CD4-positive, alpha-beta T cell treated with Interleukin-6 at 100 ng/mL for 8 hours (primary cell): ENCODE measurements around the gene IDE.
"Not testable (repeated sequence)": the region's sequence is repeated elsewhere in the genome, so short reads cannot be mapped to it uniquely, and the experiment has no call there.

Experiments used
- DNase-seq: peaks from one replicate; pipeline ENCODE4 v3.0.0-alpha.2; 2020; ENCODE audit warnings: mixed read lengths, low spot score

Gene IDE

DNA sequence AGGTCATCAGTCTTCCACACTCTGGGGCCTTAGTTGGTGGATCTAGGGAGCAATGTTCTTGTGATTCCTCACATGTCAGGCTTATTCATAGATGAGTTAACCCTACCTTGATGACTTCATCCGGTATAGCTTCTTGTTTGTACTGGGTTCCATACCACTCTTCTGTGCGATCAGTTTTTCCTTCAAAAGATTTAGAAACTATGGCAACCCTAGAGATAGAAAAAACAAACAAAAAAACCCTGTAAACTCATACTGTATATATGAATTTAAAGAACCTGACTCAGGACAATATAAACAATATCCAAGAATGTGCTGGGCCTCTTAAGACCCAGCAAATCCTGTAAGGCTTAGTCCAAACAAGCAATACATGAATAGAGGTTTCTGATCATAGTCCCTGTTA, 83.5 kb downstream of the IDE start:
- no peak for DNase-seq

DNA sequence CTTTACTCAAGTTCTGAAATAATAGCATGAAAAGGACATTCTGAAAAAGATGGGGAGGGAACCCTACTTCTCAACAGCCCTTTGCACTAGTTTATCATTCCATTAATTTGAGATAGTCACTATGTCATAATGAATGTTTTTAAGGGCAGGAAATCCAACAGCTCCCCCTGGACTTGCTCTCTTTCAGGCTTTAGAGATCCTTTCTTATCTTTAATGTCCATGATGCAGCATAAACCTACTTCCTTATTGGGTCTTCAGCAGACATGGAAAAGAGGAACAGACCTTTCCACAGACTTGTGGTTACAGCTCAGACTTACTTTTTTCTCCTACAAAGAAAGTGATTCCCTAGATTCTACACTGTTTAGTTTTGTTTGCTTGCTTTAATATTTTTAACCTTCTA, 87.3 kb downstream of the IDE start:
- DNase-seq, result no peak

DNA sequence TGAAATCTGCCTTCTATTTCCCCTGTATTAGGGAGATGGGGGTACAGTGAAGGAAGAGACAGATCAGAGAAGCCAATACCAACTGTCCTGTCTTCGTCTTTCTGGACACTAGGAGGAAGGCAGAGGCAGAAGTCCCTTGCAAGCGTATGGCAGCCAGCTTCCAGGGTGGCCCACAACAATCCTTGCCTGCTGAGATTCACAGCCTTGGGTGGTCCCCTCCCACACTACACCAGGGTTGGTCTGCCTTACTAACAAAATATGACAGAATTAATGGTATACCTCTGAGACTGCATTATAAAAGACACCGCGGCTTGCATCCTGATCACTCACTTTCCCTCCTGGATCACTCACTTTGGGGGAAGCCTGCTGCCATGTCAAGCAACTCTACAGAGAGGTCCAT, 90.4 kb downstream of the IDE start:
- no peak for DNase-seq

DNA sequence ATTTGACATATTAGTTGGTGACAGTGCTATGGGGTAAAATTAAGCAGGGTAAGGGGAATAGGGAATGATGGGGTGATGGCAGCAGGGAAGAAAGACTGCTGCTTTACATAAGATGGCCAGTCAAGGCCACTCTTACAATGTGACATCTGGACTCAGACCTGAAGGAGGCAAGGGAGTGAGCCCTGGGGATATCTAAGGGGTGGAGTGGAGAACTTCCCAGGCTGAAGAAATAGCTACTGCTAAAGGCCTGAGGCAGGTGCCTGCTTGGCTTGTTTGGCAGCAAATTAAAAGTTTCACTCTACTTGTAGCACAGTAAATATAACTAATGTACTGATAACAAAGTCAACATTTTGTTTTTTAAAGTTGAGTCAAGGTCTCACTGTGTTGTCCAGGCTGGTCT, 93.5 kb downstream of the IDE start:
- DNase-seq, result no peak

DNA sequence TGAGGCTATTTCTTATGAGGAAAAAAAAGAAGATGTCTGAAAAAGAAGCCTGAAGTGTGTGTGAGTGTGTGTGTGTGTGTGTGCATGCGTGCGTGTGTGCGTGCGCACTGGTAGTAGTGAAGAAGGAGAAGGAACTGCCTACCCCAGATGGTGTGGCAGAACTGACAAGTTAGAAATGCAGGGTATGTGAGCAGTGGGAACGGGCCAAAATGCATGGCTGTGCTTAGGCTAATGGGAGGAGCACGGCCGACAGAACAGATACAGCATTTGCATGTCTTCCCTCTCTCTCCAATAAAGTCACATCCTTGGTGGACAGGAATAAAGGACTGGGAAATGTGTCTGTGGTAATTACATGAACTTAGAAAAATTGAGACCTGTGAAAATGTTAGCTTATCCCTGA, 94.3 kb downstream of the IDE start:
- no peak for DNase-seq

DNA sequence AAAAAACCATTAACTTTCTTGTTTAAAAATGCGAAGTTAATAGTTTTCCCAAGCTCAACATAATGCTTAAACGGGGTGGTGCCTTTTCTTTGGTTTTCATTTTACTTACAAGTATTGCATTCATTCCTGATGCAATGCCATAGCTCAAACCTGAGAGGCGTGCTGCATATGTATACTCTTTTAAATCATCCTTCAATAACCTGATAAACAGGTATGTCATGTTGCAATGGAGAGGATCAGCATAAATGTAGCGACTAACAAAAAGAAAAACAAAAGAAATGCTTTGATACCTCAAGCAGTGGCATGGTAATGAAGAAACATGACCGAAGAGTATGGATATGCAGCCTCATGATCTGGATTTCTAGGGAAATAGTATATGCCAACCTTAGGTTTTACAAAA, 95.4 kb downstream of the IDE start:
- no peak for DNase-seq

DNA sequence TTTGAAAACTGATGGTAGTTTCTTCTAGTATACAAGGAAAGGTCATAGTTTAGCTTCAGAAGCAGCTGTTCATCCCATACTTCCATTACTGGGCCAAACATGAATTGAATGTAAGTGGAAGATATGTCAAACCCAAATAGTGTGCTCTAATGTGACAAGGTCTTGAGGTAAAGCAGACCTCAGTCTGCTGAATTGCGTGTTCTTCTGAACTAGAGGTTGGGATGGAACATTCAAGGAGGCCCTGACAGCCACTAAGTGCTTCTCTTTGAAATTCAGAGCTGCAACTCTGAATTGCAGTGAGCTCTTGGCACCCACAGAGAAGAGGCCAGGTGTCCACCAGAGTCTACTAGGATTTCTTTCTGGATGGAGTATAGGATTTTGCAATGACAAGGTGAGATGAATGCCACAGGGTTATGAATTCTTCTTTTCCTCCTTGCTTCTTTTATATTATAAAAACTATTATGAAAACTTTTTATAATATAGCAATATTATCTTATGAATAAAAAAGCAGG, 98.5 kb downstream of the IDE start:
- DNase-seq, result no peak

DNA sequence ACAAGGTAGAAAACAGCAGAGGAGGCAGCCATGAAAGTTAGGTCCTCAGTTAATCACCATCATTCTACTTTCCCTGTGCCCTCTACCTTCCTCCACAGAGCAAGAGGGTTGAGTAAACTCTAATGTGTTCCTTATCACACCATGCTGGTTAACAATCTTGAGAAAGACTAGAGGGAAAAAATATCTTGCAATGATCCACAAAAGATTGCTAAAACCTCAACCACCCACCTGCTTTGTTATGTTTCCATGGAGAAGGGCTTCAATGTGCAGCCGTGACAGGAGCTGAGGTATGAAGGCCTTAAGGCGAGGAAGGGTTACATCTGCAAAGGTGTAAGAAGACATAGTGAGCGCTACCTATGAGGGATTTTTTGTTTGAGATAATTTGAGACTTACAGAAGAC, 103.9 kb downstream of the IDE start:
- no peak for DNase-seq

DNA sequence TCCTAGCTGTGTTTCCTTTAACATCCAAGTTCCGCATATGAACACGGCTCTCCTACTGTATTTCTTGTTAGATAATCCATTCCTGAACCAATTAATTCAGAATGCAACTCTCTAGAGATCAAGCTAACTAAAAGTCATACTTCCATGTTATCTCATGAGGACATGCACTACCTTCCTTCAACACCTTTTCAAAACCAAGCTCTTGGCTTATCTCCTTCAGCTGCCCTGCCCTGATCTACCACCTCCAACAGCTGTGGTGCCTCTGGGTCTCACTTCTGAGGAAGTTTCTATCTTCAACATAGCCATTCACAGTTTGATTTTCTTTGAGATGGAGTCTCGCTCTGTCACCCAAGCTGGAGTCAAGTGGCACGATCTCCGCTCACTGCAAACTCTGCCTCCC, 109.5 kb downstream of the IDE start:
- DNase-seq, result no peak

DNA sequence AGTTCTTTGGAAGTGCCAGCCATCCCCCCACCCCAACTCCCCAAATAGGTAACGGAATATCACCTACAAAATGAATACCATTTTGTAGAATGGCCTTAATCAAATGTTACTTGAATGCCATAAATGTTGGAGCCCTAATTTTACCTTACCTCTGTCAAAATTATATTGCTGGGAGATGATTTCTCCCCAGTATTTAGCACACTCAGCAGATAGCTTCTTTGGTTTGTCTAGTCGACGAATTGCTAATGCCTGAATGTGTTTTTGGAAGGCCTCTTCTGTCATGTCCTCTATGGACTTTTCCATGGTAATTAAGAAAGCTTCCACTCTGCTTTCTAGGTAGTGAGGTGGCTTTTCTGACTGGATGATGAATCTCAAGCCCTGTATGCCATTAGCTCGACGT, 110.3 kb downstream of the IDE start:
- no peak for DNase-seq

DNA sequence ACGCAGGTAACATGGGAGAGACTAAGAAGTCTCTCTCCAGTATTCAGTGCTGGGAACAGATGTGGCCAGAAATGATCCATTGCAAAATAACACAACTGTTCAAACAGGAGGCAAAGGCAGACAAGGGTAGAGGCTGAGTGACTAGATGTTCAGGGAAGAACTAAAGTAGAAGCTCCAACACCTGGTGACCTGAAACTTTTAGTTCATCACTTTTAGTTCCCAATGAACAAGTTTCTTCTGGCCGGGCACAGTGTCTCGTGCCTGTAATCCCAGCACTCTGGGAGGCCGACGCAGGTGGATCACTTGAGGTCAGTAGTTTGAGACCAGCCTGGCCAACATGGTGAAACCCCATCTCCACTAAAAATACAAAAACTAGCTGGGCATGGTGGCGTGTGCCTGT, 118.9 kb downstream of the IDE start:
- DNase-seq, result not testable (repeated sequence)

DNA sequence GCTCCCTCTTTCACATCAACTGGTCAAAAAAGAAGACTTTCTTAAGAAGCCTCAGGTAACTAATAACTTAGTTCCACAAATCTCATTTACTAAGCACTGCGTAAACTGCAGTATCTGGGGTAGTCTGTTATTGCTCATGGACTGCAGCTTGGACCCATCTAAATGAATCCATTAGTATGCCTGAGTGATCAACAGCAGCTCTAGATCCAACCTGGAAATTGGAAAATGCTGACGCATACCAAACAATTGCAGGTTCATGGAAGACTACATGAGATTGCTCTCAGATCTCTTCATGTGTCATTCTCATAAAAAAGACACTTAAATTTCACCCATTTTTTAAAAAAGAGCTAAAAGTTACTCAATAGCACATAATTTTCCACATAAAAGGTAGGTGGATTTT, 121.6 kb downstream of the IDE start:
- DNase-seq, result no peak

DNA sequence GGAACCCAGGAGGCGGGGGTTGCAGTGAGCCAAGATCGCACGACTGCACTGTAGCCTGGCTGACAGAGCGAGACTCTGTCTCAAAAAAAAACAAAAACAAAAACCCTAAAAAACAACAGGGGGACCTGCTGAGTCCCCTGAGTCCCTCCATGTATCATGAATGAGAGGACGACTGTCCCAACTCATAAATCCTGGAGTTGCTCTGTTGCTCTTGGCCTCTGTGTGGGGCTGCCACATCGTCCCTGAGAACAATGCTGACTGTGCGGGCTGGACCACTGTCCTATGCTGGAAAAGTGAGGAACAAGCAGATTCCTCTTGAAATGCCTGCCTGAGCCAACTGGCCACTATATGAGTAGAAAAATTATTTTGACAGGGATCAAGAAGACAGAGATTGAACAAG, 122.5 kb downstream of the IDE start:
- DNase-seq, result no peak

DNA sequence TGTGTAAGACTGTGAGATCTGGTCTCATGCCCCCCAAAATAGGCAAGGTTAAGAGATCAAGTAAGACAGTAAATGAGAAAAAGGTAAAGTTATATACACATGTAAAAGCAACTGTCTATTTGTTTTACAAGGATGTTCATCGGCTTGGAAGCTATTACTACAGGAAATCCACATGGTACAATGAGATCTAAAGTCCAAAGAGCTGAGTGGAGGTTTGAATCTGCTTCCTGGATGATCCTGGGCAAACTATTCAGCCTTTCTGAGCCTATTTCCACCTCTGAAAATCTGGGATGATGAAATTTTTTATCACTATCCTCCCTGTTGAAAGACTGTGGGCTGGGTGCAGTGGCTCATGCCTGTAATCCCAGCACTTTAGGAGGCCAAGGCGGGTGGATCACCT, 123.0 kb downstream of the IDE start:
- no peak for DNase-seq

DNA sequence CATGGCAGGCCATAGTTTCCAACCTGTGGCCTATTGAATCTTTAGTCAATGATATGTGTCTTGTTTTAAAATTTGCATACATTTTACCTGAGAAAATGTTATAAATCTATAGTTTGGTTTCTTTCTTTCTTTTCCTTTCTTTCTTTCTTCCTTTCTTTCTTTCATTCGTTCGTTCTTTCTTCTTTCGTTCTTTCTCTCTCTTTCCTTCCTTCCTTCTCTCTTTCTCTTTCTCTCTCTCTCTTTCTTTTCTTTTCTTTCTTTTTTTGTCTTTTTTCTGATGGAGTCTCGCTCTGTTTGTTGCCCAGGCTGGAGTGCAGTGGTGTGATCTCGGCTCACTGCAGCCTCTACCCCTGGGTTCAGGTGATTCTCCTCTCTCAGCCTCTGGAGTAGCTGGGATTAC, 133.3 kb downstream of the IDE start:
- no peak for DNase-seq

DNA sequence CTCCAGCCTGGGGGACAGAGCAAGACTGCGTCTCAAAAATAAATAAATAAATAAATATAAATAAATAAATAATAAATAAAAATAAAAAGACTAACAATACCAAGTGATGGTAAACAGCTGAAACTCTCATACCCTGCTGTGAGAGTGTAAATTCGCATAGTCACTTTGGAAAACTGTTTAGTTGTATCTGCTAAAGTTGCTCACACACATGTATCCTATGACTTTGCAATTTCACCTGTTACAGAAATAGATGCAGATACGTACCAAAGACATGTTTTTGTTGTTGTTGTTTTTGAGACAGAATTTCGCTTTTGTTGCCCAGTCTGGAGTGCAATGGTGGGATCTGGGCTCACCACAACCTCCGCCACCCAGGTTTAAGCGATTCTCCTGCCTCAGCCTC, 135.7 kb downstream of the IDE start:
- no peak for DNase-seq

DNA sequence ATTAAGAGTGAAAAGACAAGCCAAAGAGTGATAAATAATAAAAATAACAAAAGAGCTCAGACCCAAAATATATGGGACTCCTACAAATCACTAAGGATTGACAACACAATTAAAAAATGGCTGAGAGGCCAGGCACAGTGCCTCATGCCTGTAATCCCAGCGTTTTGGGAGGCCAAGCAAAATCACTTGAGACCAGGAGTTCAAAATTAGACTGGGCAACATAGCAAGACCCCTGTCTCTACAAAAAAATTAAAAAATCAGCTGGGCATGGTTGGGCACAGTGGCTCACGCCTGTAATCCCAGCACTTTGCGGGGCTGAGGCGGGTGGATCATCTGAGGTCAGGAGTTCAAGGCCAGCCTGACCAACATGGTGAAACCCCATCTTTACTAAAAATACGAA, 137.3 kb downstream of the IDE start:
- no peak for DNase-seq

DNA sequence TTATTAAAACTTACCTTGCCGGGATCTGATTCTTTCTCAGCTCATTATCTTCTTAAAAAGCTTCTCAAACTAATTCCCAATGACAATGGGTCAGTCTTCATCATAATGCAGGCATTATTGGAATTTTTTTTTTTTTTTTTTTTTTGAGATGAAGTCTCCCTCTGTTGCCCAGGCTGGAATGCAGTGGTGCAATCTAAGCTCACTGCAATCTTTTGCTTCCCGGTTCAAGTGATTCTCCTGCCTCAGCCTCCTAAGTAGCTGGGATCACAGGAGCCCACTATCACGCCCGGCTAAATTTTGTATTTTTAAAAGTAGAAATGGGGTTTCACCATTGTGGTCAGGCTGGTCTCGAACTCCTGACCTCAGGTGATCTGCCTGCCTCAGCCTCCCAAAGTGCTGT, 137.8 kb downstream of the IDE start:
- DNase-seq, result not testable (repeated sequence)

DNA sequence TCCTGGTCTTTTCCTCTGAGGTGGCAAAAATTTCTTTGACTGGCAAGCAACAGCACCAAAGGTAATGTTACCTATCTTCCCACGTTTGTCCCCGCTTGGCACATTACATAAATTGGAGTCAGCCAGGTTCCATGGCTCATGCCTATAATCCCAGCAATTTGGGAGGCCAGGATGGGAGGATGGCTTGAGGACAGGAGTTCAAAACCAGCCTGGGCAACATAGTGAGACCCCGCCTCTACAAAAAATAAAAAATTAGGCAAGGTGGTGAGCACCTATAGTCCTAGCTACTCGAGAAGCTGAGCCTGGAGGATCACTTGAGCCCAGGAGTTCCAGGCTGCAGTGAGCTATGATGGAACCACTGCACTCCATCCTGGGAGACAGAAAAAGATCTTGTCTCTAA, 139.5 kb downstream of the IDE start:
- no peak for DNase-seq

DNA sequence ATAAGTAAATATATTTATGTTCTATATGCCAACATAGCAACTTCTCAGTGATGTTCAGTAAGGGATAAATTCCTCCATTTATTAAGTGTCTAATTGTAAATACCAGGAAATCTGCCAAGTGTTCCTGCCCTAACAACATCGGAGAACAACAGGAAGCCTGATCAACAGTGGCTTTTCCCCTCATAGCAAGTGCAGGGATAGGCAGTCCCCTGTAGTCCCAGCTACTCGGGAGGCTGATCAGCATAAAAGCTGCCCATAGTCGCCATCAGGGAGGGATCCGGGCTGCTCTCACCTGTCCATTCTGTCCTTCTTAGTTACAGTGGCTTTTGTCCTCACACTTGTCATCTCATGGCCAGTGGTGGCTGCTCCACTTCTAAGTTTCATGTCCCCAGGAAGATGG, 141.3 kb downstream of the IDE start:
- DNase-seq, result no peak

DNA sequence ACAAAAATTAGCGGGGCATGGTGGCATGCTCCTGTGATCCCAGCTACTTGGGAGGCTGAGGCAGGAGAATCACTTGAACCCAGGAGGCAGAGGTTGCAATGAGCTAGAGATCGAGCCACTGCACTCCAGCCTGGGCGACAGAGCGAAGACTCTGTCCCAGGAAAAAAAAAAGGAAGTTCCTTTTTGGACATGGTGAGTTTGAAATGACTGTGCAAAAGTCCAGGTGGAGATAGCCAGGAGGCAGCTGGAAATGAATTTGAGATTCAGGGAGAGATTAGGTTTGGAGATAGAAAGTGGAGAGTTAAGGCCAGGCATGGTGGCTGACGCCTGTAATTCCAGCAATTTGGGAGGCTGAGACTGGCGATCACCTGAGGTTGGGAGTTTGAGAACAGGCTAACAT, 143.8 kb downstream of the IDE start:
- no peak for DNase-seq

DNA sequence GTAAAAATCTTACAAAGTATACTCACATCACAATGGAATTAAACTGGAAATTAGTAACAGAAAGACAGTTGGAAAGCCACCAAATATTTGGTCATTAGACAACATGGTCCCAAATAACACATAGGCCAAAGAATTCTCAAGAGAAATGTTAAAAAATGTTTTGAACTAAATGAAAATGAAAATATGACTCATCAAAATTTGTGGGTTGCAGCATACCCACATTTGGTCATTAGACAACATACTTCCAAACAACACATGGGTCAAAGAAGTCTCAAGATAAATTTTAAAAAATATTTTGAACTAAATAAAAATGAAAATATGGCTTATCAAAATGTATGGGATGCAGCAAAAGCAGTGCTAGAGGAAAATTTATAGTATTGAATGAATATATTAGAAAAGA, 152.3 kb downstream of the IDE start:
- DNase-seq, result no peak

DNA sequence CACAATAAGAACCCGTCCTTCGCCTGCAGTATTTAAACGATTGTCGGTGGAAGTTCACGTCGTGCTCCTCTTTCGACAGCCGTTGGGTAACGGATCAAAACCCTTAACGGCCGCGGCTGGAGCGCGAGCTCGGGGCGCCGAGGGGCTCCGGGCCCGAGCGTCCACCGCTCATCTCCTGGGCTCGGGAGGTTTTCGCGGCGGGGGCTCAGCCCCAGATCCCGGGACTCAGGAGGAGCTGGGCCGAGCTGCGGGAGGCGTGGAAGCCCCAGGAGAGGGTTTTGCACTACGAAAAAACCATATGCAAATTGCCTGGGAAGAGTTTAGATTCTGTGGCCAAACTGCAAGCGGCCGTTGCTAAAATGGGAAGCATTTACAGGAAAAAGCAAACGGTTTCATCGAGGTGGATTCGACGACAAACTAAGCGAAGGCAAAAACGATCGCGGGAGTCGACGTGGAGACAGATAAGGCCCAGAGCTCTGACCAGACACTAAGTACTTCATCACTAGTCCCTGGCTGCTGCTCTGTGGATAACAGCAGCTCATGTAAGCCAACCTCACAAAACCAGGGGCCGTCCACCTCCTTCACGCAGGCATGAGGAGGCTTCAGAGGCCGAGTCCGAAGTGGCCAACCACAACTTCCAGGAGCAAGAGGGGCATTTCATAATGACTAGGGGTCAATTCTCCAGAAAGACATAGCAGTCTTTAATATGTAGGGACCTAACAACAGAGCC, 153.2 kb downstream of the IDE start:
- DNase-seq, result no peak

DNA sequence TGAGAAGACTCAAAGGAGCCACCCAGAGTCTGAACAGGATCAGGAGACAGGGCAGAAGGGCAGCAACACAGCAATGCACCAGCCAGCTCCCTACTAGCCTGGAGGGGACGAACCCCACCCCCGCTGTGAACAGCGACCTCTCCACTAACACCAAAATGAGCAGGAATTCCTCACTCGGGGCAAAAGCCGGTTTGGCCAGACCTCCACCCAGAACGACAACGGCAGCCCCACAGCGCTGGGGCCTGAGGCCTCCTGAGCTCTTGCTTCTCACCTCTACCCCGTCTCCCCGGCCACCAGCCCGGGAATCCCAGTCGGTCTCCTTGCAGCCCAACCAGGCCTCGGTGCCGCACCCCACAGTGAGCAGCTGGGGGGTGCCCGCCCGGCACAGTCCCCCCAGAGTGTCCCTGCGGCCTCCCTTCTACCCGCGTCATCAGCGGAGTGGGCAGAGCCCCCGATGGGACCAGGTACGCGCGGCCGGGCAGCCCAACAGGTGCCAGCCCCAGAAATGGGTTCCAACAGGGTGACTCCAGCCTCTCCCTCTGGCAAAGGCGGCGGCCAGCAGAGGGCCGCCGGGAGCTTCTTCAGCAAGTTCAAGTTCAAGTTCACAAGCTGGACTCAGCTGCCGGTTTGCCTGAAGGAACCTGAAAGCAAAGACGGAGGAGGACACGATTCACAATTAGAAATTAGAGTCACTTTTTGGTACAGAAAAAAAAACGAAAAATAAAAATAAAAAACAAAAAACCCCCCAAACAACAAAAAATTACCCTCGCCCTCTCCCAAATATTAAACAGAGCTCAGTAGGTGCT, 153.9 kb downstream of the IDE start:
- no peak for DNase-seq
